Aorta (tissue), 5 donors: ENCODE measurements around the gene KCNK2. TPM values are rescaled to one million over a fixed set of nuclear protein-coding genes. Genes with fewer than 3 reads are reported as not detected.
A peak's percentile ranks its signal among the peaks of the same experiment; 100 is the strongest.

ENCODE experiments used
- ATAC-seq: fragments of 200-7000 bp; cut with Tn5 transposase; one replicate; pipeline ENCODE4 v1.9.1; 2022; ENCODE audit warnings: moderate library complexity; ENCODE audit not compliant: low FRiP score
- DNase-seq, 2 donors: peaks; one replicate each; pipeline ENCODE4 v3.0.0-alpha.2; 2020
- H3K27ac ChIP-seq, 2 donors: one replicate each; pipeline ENCODE4 v1.5.1; 2013; ENCODE audit warnings: low read length in 2 of 2, mild to moderate bottlenecking in 2 of 2, moderate library complexity in 2 of 2, control low read depth in 1 of 2, inconsistent platforms in 1 of 2, low read depth in 1 of 2
- H3K27me3 ChIP-seq, 2 donors: one replicate each; pipeline ENCODE4 v1.6.1; 2013; ENCODE audit warnings: control low read depth in 1 of 2, low read length in 1 of 2, mild to moderate bottlenecking in 1 of 2, moderate library complexity in 1 of 2; ENCODE audit not compliant: insufficient read depth in 2 of 2, control insufficient read depth in 1 of 2
- H3K36me3 ChIP-seq, 2 donors: one replicate each; pipeline ENCODE4 v1.6.1; 2013; ENCODE audit warnings: control low read depth in 1 of 2, low read length in 1 of 2, mild to moderate bottlenecking in 1 of 2; ENCODE audit not compliant: insufficient read depth in 2 of 2, control insufficient read depth in 1 of 2
- H3K4me1 ChIP-seq, 2 donors: one replicate each; pipeline ENCODE4 v1.6.1; 2013; ENCODE audit warnings: low read length in 2 of 2, control low read depth in 1 of 2, mild to moderate bottlenecking in 1 of 2, moderate library complexity in 1 of 2; ENCODE audit not compliant: insufficient read depth in 2 of 2, control insufficient read depth in 1 of 2
- H3K4me3 ChIP-seq, 2 donors: one replicate each; pipeline ENCODE4 v1.5.1; 2013; ENCODE audit warnings: low read length in 2 of 2, control low read depth in 1 of 2, mild to moderate bottlenecking in 1 of 2
- H3K9me3 ChIP-seq: one replicate; pipeline ENCODE4 v1.6.1; 2013; ENCODE audit warnings: mild to moderate bottlenecking, low read length; ENCODE audit not compliant: control insufficient read depth
- WGBS, 2 donors: extraction: QIAGEN DNeasy Blood & Tissue Kit; methylation state at CpG; one replicate each; pipeline ENCODE4 v1.1.7; 2013; 5-methylcytosine and 5-hydroxymethylcytosine counted together
- intact Hi-C, 2 donors: fragments of 100-400 bp; cut with DNase I; formaldehyde crosslinking; loops; one replicate each; pipeline versions ENCODE4 v1.14.2 to v1.15.0; 2022
- polyA plus RNA-seq, 2 donors: library from polyadenylated mRNA; stranded (reverse); fragments of 200-250 nt; gene quantifications; one replicate each; pipeline ENCODE4 v1.2.3, GENCODE V29; 2013
- total RNA-seq, 2 donors: library from RNA; stranded (reverse); fragmentation: NEBNext Ultra II Directional; extraction: Animal tissue kit (Norgen Biotek cat#: 25700); gene quantifications; one replicate each; pipeline ENCODE4 v1.2.1, GENCODE V29; 2021
- donor health status: healthy with polysubstance abuse.
- donor health status: Bipolar disorder and iron deficiency.
- donor health status: DM: no; HTN: no; CAD: no.
- donor health status: DM: no; HTN: no; CAD: no.
- donor health status: DM: yes; HTN: yes; CAD: no.

Gene KCNK2
- total and polyA plus RNA-seq, 4 donors, result 2.5 to 16.7 (median 4.8) TPM; not detected in 1

GRCh38 chr1:215083383-215083961 lies 935 bp downstream of the KCNK2 start:
- no peaks in the 10 kb centered on the region for H3K27me3 ChIP-seq
- DNase-seq, result peak in 1 of 2 donors; percentile 70
- 1 to 2% methylated on average over 25 of the region's 25 CpGs for WGBS, 2 donors
- H3K27ac ChIP-seq, result no peak overlapping the region
- H3K36me3 ChIP-seq, result no peaks in the 10 kb centered on the region
- ATAC-seq, result no peak
- H3K4me3 ChIP-seq, result peak overlapping the region; percentile 28 to 30
- H3K4me1 ChIP-seq, result no peaks in the 10 kb centered on the region
- no peaks in the 10 kb centered on the region for H3K9me3 ChIP-seq
- intact Hi-C loops, result no loop called here

GRCh38 chr1:215084621-215085020 lies 2.1 kb downstream of the KCNK2 start:
- DNase-seq (no peak), ATAC-seq (no peak)
- H3K4me1 ChIP-seq, result no peaks in the 10 kb centered on the region
- no peak overlapping the region for H3K27ac ChIP-seq
- H3K9me3 ChIP-seq, result no peaks in the 10 kb centered on the region
- intact Hi-C loops, result no loop called here
- H3K27me3 ChIP-seq, result no peaks in the 10 kb centered on the region
- no peak overlapping the region for H3K4me3 ChIP-seq
- H3K36me3 ChIP-seq, result no peaks in the 10 kb centered on the region

- 69 to 76% methylated on average over 2 of the region's 2 CpGs for WGBS, 2 donors
Measured at GRCh38 chr1:215087603-215088002, 5.1 kb downstream of the KCNK2 start.

GRCh38 chr1:215094381-215094780 lies 11.8 kb downstream of the KCNK2 start:
- WGBS, 2 donors, result 10 to 12% methylated on average over 1 of the region's 1 CpG

More at GRCh38 chr1:215087603-215088002, 5.1 kb downstream of the KCNK2 start:
- Histone ChIP-seq H3K9me3 (no peaks in the 10 kb centered on the region), H3K4me1 (no peaks in the 10 kb centered on the region), H3K27me3 (no peaks in the 10 kb centered on the region), H3K27ac (no peak overlapping the region), H3K36me3 (no peaks in the 10 kb centered on the region), H3K4me3 (no peak overlapping the region)
- intact Hi-C loops, result no loop called here
- ATAC-seq (no peak), DNase-seq (no peak)

DNA sequence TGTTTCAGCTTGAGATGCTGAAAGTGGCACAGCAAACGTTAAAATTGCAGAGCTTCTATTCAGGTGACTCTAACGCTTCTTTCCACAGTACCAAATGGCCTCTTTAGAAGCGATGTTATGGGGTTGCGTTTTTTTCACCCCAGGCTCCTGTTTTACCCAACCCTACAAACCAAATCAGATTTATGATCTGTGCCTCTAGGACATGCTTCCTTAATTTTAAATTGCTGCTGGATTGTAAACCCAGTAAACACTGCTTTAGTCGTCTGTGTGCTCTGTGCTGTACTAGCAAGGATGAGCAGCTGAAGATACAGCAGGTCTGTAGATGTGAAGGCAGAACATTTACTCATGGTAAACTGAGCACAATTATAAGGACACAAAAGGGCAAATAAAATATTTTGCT lies 13.0 kb downstream of the KCNK2 start:
- H3K9me3 ChIP-seq, result no peaks in the 10 kb centered on the region
- no peaks in the 10 kb centered on the region for H3K4me1 ChIP-seq
- no peaks in the 10 kb centered on the region for H3K27me3 ChIP-seq
- intact Hi-C loops, result no loop called here
- WGBS, 2 donors, result 55 to 65% methylated on average over 5 of the region's 5 CpGs
- DNase-seq, result no peak
- ATAC-seq, result no peak
- no peak overlapping the region for H3K4me3 ChIP-seq
- no peaks in the 10 kb centered on the region for H3K36me3 ChIP-seq
- no peak overlapping the region for H3K27ac ChIP-seq

More at GRCh38 chr1:215094381-215094780, 11.8 kb downstream of the KCNK2 start:
- Histone ChIP-seq H3K9me3 (no peaks in the 10 kb centered on the region), H3K27me3 (no peaks in the 10 kb centered on the region), H3K4me1 (no peaks in the 10 kb centered on the region), H3K36me3 (no peaks in the 10 kb centered on the region), H3K27ac (no peak overlapping the region), H3K4me3 (no peak overlapping the region)
- intact Hi-C loops, result no loop called here
- ATAC-seq (no peak), DNase-seq (no peak)

- ATAC-seq, result no peak
Measured at GRCh38 chr1:215101511-215101910, 19.0 kb downstream of the KCNK2 start.

GRCh38 chr1:215104283-215104682 lies 21.7 kb downstream of the KCNK2 start:
- intact Hi-C loops, result no loop called here
- no peaks in the 10 kb centered on the region for H3K4me1 ChIP-seq

More at GRCh38 chr1:215101511-215101910, 19.0 kb downstream of the KCNK2 start:
- no peak for DNase-seq
- H3K27ac ChIP-seq, result no peak overlapping the region
- no peaks in the 10 kb centered on the region for H3K4me1 ChIP-seq
- H3K4me3 ChIP-seq, result no peak overlapping the region
- H3K36me3 ChIP-seq, result no peaks in the 10 kb centered on the region
- WGBS, 2 donors, result 58 to 70% methylated on average over 3 of the region's 3 CpGs
- intact Hi-C loops, result no loop called here
- H3K9me3 ChIP-seq, result no peaks in the 10 kb centered on the region
- no peaks in the 10 kb centered on the region for H3K27me3 ChIP-seq

DNA sequence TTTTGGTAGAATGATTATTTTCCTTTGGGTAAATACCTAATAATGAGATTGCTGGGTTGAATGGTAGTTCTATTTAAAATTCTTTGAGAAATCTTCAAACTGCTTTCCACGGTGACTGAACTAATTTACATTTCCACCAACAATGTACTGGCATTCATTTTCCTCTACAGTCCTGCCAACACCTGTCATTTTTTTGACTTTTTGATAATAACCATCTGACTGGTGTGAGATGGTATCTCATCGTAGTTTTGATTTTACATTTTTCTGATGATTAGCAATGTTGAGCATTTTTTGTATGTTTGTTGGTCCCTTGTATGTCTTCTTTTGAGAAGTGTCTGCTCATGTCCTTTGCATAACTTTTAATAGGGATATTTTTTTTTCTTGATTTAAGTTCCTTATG lies 23.5 kb downstream of the KCNK2 start:
- Histone ChIP-seq H3K4me3 (peak overlapping the region in 1 of 2 donors; percentile 3), H3K36me3 (no peaks in the 10 kb centered on the region), H3K27ac (no peak overlapping the region), H3K9me3 (peaks cover 2% of the 10 kb centered on the region), H3K4me1 (no peaks in the 10 kb centered on the region), H3K27me3 (no peaks in the 10 kb centered on the region)
- intact Hi-C loops, result no loop called here
- DNase-seq (no peak), ATAC-seq (no peak)
- WGBS, 2 donors, result 55 to 67% methylated on average over 2 of the region's 2 CpGs

More at GRCh38 chr1:215104283-215104682, 21.7 kb downstream of the KCNK2 start:
- no peak overlapping the region for H3K27ac ChIP-seq
- no peaks in the 10 kb centered on the region for H3K36me3 ChIP-seq
- no peak overlapping the region for H3K4me3 ChIP-seq
- H3K27me3 ChIP-seq, result no peaks in the 10 kb centered on the region
- no peak for DNase-seq
- H3K9me3 ChIP-seq, result peaks cover 2% of the 10 kb centered on the region
- no peak for ATAC-seq
- 47% methylated on average over 3 of the region's 3 CpGs for WGBS, 2 donors

- Histone ChIP-seq H3K27ac (no peak overlapping the region), H3K9me3 (peaks cover 2% of the 10 kb centered on the region), H3K36me3 (no peaks in the 10 kb centered on the region), H3K27me3 (no peaks in the 10 kb centered on the region), H3K4me3 (no peak overlapping the region), H3K4me1 (peaks cover 0 to under 1% of the 10 kb centered on the region in 2 donors)
- intact Hi-C loops, result no loop called here
- ATAC-seq, result no peak
- DNase-seq, result no peak
- 55 to 62% methylated on average over 5 of the region's 5 CpGs for WGBS, 2 donors
Measured at GRCh38 chr1:215109171-215109570, 26.6 kb downstream of the KCNK2 start.
